Measurements from ENCODE around the gene APOBEC2. TPM values are rescaled to one million over a fixed set of nuclear protein-coding genes. Genes with fewer than 3 reads are reported as not detected.
A peak's percentile ranks its signal among the peaks of the same experiment; 100 is the strongest.

APOBEC2 gene
- total and polyA plus RNA-seq, 9 of the 15 experiments (the other 6 are each of a cell fraction or from before 2014, with no cell fraction given), result 0.25 to 1.6 TPM; not detected in 7

DNA sequence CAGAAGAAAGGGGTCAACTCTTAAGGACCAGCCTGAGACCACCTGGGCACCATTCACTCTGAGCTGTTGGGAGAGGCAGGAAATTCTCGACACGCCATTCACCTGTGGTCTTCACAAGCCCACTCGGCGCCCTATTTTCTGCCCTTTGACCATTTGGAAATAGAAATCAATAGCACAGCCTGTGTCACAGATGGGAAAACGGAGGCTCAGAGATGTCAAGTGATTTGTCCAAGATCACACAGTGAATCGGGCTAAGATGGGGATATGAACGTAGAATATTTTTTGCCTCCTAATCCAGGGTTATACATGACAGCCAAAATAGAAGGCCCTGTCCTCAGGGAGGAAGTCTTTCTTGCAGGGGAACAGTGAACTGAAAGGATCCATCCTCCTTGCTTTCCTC lies 3.0 kb upstream of the APOBEC2 start:
- POLR2A ChIA-PET, result interaction anchor here (0.6 to 1.7 kb wide), 3 partner anchors 13 to 1715 kb away, joined by 3 to 4 read pairs (median 3); no protein-coding TSS in a partner anchor
- Histone ChIP-seq H3K9me1 (ENCODE audit: control insufficient read depth, insufficient read depth, low read length) (no peaks in the 10 kb centered on the region), H3K4me2 (ENCODE audit: insufficient read depth, low read length) (no peak overlapping the region), H3K27me3 (ENCODE audit: control insufficient read depth in 2 of 2, insufficient read depth in 2 of 2, low read length in 2 of 2) (no peaks in the 10 kb centered on the region), H3K27ac (ENCODE audit: extremely low read depth, low read depth, low read length) (no peak overlapping the region), H4K20me1 (replicated peaks; ENCODE audit: control insufficient read depth, insufficient read depth, low read length) (peaks cover 4% of the 10 kb centered on the region; the same call in 1 of the 2 replicates), H3K9ac (ENCODE audit: insufficient read depth in 1 of 2, low read depth in 2 of 2, low read length in 2 of 2) (no peak overlapping the region), H3K4me3 (no peak overlapping the region), H3K9me3 (replicated peaks; ENCODE audit: control insufficient read depth, insufficient read depth, low read depth, low read length) (no peaks in the 10 kb centered on the region), H2AFZ (ENCODE audit: low read depth, low read length) (no peak overlapping the region), H3K4me1 (replicated peaks in 1 of 2; ENCODE audit: control insufficient read depth in 2 of 2, insufficient read depth in 2 of 2, low read length in 2 of 2) (peaks cover 4 to 12% of the 10 kb centered on the region in 2 experiments), H3K79me2 (ENCODE audit: control insufficient read depth, insufficient read depth, low read length) (no peaks in the 10 kb centered on the region), H3K36me3 (ENCODE audit: control insufficient read depth, insufficient read depth, low read length) (no peaks in the 10 kb centered on the region)
- FAIRE-seq (no peak), ATAC-seq (no peak), DNase-seq (ENCODE audit: extremely low read depth in 1 of 4, low spot score in 3 of 4) (no peak)
- CTCF ChIA-PET (ENCODE audit: low intra/inter-chr PET ratio), result interaction anchor here (0.6 kb wide), 1 partner anchor 56 kb away, joined by 3 read pairs; no protein-coding TSS in a partner anchor
- in situ Hi-C loops (cut with MboI) (loop anchor here (25.0 kb wide), 1 partner anchor 1688 kb away; no protein-coding TSS in a partner anchor), intact Hi-C loops (cut with micrococcal nuclease) (no loop called here)
- no TSS peak for BruUV-seq (replicated peaks)
- 65% methylated on average over 7 of the region's 7 CpGs for WGBS (ENCODE audit: insufficient coverage, low coverage, missing lambda C conversion rate)
- 0 out of 2 replicates have a peak, but pooled peaks have one; percentile 17 for TF ChIP-seq BCOR (IDR thresholded peaks at IDR 0.05)
- no peak for TF ChIP-seq XRCC5 (IDR thresholded peaks at IDR 0.05; ENCODE audit: low read depth, low read length)
- no peak for TF ChIP-seq CXXC5 (CRISPR knock-in tag; IDR thresholded peaks at IDR 0.05)
- TF ChIP-seq, protein P1, sequence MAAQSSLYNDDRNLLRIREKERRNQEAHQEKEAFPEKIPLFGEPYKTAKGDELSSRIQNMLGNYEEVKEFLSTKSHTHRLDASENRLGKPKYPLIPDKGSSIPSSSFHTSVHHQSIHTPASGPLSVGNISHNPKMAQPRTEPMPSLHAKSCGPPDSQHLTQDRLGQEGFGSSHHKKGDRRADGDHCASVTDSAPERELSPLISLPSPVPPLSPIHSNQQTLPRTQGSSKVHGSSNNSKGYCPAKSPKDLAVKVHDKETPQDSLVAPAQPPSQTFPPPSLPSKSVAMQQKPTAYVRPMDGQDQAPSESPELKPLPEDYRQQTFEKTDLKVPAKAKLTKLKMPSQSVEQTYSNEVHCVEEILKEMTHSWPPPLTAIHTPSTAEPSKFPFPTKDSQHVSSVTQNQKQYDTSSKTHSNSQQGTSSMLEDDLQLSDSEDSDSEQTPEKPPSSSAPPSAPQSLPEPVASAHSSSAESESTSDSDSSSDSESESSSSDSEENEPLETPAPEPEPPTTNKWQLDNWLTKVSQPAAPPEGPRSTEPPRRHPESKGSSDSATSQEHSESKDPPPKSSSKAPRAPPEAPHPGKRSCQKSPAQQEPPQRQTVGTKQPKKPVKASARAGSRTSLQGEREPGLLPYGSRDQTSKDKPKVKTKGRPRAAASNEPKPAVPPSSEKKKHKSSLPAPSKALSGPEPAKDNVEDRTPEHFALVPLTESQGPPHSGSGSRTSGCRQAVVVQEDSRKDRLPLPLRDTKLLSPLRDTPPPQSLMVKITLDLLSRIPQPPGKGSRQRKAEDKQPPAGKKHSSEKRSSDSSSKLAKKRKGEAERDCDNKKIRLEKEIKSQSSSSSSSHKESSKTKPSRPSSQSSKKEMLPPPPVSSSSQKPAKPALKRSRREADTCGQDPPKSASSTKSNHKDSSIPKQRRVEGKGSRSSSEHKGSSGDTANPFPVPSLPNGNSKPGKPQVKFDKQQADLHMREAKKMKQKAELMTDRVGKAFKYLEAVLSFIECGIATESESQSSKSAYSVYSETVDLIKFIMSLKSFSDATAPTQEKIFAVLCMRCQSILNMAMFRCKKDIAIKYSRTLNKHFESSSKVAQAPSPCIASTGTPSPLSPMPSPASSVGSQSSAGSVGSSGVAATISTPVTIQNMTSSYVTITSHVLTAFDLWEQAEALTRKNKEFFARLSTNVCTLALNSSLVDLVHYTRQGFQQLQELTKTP (IDR thresholded peaks at IDR 0.05; ENCODE audit: low read depth in 1 of 2, partially characterized antibody in 2 of 2), result no peak
- no peak for TF ChIP-seq SP1 (CRISPR knock-in tag; IDR thresholded peaks at IDR 0.05)
- no peak for TF ChIP-seq PHB2 (IDR thresholded peaks at IDR 0.05; ENCODE audit: low read depth)
- TF ChIP-seq ZFP36 (IDR thresholded peaks at IDR 0.05; ENCODE audit: low read depth, low read length, partially characterized antibody), result peak; percentile 35
- no peak for TF ChIP-seq ZNF407 (IDR thresholded peaks at IDR 0.05; ENCODE audit: low read depth)
- TF ChIP-seq RBM25 (IDR thresholded peaks at IDR 0.05; ENCODE audit: low read depth, low read length, severe bottlenecking), result peak; percentile 70
- no peak for TF ChIP-seq KAT7 (CRISPR knock-in tag; IDR thresholded peaks at IDR 0.05; ENCODE audit: borderline replicate concordance)
- TF ChIP-seq SMAD4 (CRISPR knock-in tag; conservative IDR thresholded peaks at IDR 0.05), result no peak

Data from K562 (cell line).